PC-3 (cell line): ENCODE results near the gene NDC80. TPM values are rescaled to one million over a fixed set of nuclear protein-coding genes. Genes with fewer than 3 reads are reported as not detected.
A peak's percentile ranks its signal among the peaks of the same experiment; 100 is the strongest.

Experiments used
- ATAC-seq: fragments of 200-7000 bp; cut with Tn5 transposase; 2 replicates; pipeline ENCODE4 v1.9.1; 2020; ENCODE audit warnings: mild to moderate bottlenecking, moderate library complexity
- BruUV-seq: library from RNA; stranded (reverse); fragments of 400-500 nt; replicated peaks from 2 replicates; lab custom pipeline; 2021; lab: Mats Ljungman, UMichigan
- CTCF ChIA-PET: fragments of 300-600 bp; sonication (Branson Sonifier 250); formaldehyde crosslinking; loops from one replicate; lab custom pipeline; 2022; ENCODE audit warnings: antibody characterized with exemption; lab: Charles Lee
- POLR2A ChIA-PET: fragments of 300-600 bp; sonication (Branson Sonifier 250); formaldehyde crosslinking; loops from one replicate; lab custom pipeline; 2022; ENCODE audit warnings: antibody characterized with exemption; ENCODE audit not compliant: unreplicated experiment; lab: Charles Lee
- DNase-seq: peaks from one replicate; pipeline ENCODE4 v3.0.0-alpha.2; 2015
- H2AFZ ChIP-seq: fragments of 300-600 bp; sonication (generic); 2 replicates; pipeline ENCODE4 v1.6.0; 2016; ENCODE audit warnings: antibody characterized with exemption, low read length
- H3F3A ChIP-seq: fragments of 300-600 bp; sonication (generic); one replicate; pipeline ENCODE4 v1.6.0; 2017; ENCODE audit warnings: antibody characterized with exemption, low read length, control low read depth, mild to moderate bottlenecking; ENCODE audit not compliant: unreplicated experiment
- H3K27ac ChIP-seq: fragments of 300-600 bp; sonication (generic); 2 replicates; pipeline ENCODE4 v1.5.1; 2016; ENCODE audit warnings: mild to moderate bottlenecking, low read length
- H3K27me3 ChIP-seq: fragments of 300-600 bp; sonication (generic); 2 replicates; pipeline ENCODE4 v1.6.1; 2016; ENCODE audit warnings: low read length, mixed read lengths
- H3K36me3 ChIP-seq: fragments of 300-600 bp; sonication (generic); 2 replicates; pipeline ENCODE4 v1.6.1; 2016; ENCODE audit warnings: low read depth, mixed run types, low read length, mixed read lengths
- H3K4me1 ChIP-seq: fragments of 300-600 bp; sonication (generic); 2 replicates; pipeline ENCODE4 v1.5.1; 2016; ENCODE audit warnings: low read length; ENCODE audit not compliant: insufficient read depth
- H3K4me2 ChIP-seq: fragments of 300-600 bp; sonication (generic); 2 replicates; pipeline ENCODE4 v1.6.0; 2016; ENCODE audit warnings: low read length
- H3K4me3 ChIP-seq: fragments of 300-600 bp; sonication (generic); 2 replicates; pipeline ENCODE4 v1.5.1; 2016; ENCODE audit warnings: mild to moderate bottlenecking, low read length, mixed read lengths
- H3K79me2 ChIP-seq: fragments of 300-600 bp; sonication (generic); 2 replicates; pipeline ENCODE4 v1.6.1; 2017; ENCODE audit warnings: low read length, mixed read lengths
- H3K9ac ChIP-seq: fragments of 300-600 bp; sonication (generic); 2 replicates; pipeline ENCODE4 v1.6.0; 2016; ENCODE audit warnings: mild to moderate bottlenecking, low read length
- H3K9me2 ChIP-seq: fragments of 300-600 bp; sonication (generic); replicated peaks from 2 replicates; pipeline ENCODE4 v1.6.1; 2016; ENCODE audit warnings: mixed run types, low read length, mixed read lengths
- H3K9me3 ChIP-seq: fragments of 300-600 bp; sonication (generic); 2 replicates; pipeline ENCODE4 v1.6.1; 2016; ENCODE audit warnings: low read length, mixed read lengths
- H4K20me1 ChIP-seq: fragments of 300-600 bp; sonication (generic); 2 replicates; pipeline ENCODE4 v1.6.1; 2016; ENCODE audit warnings: low read length, mixed read lengths
- EZH2 ChIP-seq: fragments of 300-600 bp; sonication (generic); IDR thresholded peaks from one replicate; pipeline ENCODE4 v1.6.1; 2017; ENCODE audit warnings: antibody characterized with exemption, mild to moderate bottlenecking, low read length; ENCODE audit not compliant: unreplicated experiment
- EZH2phosphoT487 ChIP-seq: fragments of 300-600 bp; sonication (generic); IDR thresholded peaks from 2 replicates; pipeline ENCODE4 v1.6.1; 2018; ENCODE audit warnings: mild to moderate bottlenecking, antibody characterized with exemption, low read length, borderline replicate concordance
- intact Hi-C: fragments of 100-400 bp; cut with micrococcal nuclease; formaldehyde crosslinking; loops from 2 replicates; pipeline ENCODE4 v1.9.0; 2023
- total RNA-seq: library from RNA; depleted of rRNA; stranded (reverse); fragments of >200 nt; gene quantifications from 2 replicates; pipeline ENCODE4 v1.2.3, GENCODE V29; 2014
- TF ChIP-seq, protein P1 (sequence below): fragments of 300-600 bp; sonication (generic); conservative IDR thresholded peaks from 2 replicates; pipeline ENCODE4 v1.5.1; 2017; ENCODE audit warnings: antibody characterized with exemption, low read depth, mild to moderate bottlenecking, low read length

Gene NDC80
- total RNA-seq, 1 experiment from 2014 or later: 53.4 TPM

DNA sequence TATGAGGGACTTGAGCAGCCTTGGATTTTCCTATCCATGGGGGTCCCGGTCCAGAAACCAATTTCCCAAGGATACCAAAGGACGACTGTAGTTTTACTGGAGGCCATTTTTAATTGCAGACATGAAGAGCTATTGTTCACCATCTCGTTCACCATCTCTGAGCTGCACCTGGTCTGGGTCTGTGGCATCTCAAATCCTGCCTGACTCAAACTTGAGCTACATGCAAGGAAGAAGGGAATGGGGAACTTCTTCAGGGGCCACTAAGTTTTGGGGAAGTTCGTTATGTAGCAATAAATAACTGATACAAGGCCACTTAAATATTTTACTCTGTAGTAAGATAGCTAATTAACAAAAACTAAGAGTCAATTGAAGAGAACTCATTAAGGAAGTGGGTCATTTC, 82.1 kb downstream of the NDC80 start:
- CTCF ChIA-PET: no interaction called here
- DNase-seq: no peak
- H4K20me1 ChIP-seq: peaks cover 19% of the 10 kb centered on the region

DNA sequence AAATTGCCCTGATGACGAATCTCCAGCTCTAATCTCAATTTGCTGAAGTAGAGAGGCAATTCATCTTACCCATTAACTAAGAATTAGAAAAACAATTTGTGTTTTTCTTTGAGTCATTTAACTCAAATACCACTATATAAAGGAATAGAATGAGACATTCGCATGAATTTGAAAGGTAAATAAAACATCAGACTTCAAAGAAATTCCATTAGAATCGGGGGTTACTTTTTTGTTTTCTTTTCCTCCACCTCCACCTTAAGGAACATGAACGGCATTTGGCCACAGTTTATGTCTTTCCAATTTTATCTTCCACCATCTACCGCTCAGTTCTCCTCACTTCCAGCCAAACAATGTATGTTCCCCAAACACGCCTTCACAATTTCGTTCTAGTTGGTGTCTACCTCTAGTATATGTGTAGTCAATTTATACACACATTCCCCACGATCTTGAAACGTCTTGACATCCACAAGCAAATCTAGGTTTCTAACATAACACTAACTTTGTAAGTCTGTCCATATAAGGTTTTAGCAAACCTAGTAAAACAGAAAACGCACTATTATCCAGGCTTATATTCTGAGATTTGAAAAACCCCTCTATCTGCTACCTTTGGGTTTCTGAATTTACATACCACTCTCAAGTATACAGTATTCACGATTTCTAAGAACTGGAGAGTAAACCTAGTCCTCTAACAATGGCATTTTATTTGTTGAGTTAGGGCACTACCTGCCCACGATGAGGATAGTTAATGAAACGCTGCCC, 83.0 kb downstream of the NDC80 start:
- Histone ChIP-seq H3K27ac (no peak overlapping the region), H3K4me1 (peaks cover 40% of the 10 kb centered on the region), H3K36me3 (no peaks in the 10 kb centered on the region), H2AFZ (peak overlapping the region; percentile 82), H3K9me2 (no peaks in the 10 kb centered on the region), H4K20me1 (peaks cover 25% of the 10 kb centered on the region), H3K27me3 (no peaks in the 10 kb centered on the region), H3K9ac (peak overlapping the region; percentile 88), H3K9me3 (no peaks in the 10 kb centered on the region), H3K79me2 (peaks cover 37% of the 10 kb centered on the region), H3K4me2 (peak overlapping the region; percentile 90), H3K4me3 (peak overlapping the region; percentile 87), H3F3A (peaks cover 3% of the 10 kb centered on the region)
- DNase-seq (peak; percentile 56), ATAC-seq (no peak)
- TF ChIP-seq, protein P1, sequence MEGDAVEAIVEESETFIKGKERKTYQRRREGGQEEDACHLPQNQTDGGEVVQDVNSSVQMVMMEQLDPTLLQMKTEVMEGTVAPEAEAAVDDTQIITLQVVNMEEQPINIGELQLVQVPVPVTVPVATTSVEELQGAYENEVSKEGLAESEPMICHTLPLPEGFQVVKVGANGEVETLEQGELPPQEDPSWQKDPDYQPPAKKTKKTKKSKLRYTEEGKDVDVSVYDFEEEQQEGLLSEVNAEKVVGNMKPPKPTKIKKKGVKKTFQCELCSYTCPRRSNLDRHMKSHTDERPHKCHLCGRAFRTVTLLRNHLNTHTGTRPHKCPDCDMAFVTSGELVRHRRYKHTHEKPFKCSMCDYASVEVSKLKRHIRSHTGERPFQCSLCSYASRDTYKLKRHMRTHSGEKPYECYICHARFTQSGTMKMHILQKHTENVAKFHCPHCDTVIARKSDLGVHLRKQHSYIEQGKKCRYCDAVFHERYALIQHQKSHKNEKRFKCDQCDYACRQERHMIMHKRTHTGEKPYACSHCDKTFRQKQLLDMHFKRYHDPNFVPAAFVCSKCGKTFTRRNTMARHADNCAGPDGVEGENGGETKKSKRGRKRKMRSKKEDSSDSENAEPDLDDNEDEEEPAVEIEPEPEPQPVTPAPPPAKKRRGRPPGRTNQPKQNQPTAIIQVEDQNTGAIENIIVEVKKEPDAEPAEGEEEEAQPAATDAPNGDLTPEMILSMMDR: no peak
- no peak for TF ChIP-seq EZH2phosphoT487
- TF ChIP-seq EZH2: no peak
- no TSS peak for BruUV-seq
- CTCF ChIA-PET: interaction anchor here (0.6 kb wide), 1 partner anchor 1779 kb away, joined by 4 read pairs; no protein-coding TSS in a partner anchor
- POLR2A ChIA-PET: no interaction called here
- intact Hi-C loops: loop anchor here (1.0 to 10.0 kb wide), 3 partner anchors 50 to 360 kb away; partner anchors contain the start of genes LPIN2, METTL4 and NDC80

More for the DNA sequence above, 82.1 kb downstream of the NDC80 start:
- H3K79me2 ChIP-seq: peaks cover 28% of the 10 kb centered on the region
- no peak overlapping the region for H3K4me3 ChIP-seq
- H3K36me3 ChIP-seq: no peaks in the 10 kb centered on the region
- no peaks in the 10 kb centered on the region for H3K27me3 ChIP-seq
- ATAC-seq: no peak
- H3K9ac ChIP-seq: no peak overlapping the region
- BruUV-seq: no TSS peak
- POLR2A ChIA-PET: no interaction called here
- no peak overlapping the region for H2AFZ ChIP-seq
- peaks cover 33% of the 10 kb centered on the region for H3K4me1 ChIP-seq
- H3K27ac ChIP-seq: no peak overlapping the region
- no peak for TF ChIP-seq EZH2phosphoT487
- TF ChIP-seq, protein P1: no peak
- TF ChIP-seq EZH2: no peak
- H3F3A ChIP-seq: peaks cover 3% of the 10 kb centered on the region
- intact Hi-C loops: loop anchor here (10.0 kb wide), 1 partner anchor 361 kb away; the partner anchor contains the start of gene LPIN2
- no peaks in the 10 kb centered on the region for H3K9me2 ChIP-seq
- no peaks in the 10 kb centered on the region for H3K9me3 ChIP-seq
- H3K4me2 ChIP-seq: peak overlapping the region; percentile 90

DNA sequence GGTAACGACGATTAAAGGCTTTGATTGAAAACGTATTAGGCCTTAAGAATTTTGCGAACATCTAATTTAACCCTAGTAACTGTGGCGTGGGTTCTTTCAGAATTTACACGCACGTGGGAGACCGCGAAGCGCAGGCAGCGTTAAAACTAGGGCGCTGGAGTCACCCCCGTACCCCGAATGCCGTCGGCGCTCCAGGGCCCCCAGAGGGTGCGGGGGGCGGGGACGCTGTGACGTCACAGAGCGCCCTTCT, 83.5 kb downstream of the NDC80 start:
- TF ChIP-seq EZH2phosphoT487 (no peak), EZH2 (no peak)
- TF ChIP-seq, protein P1: no peak
- H3K4me3 ChIP-seq: peak overlapping the region; percentile 87
- H4K20me1 ChIP-seq: peaks cover 30% of the 10 kb centered on the region
- intact Hi-C loops: loop anchor here (1.0 to 10.0 kb wide), 4 partner anchors 50 to 360 kb away; partner anchors contain the start of genes LPIN2, METTL4 and NDC80
- ATAC-seq (peak; percentile 0; the same call in 1 of the 2 replicates), DNase-seq (no peak)
- H3K36me3 ChIP-seq: no peaks in the 10 kb centered on the region
- ChIA-PET CTCF (no interaction called here), POLR2A (interaction anchor here (0.6 to 0.7 kb wide), 2 partner anchors 251 to 353 kb away, joined by 3 to 4 read pairs; no protein-coding TSS in a partner anchor)
- H3K9me3 ChIP-seq: no peaks in the 10 kb centered on the region
- H3K4me2 ChIP-seq: peak overlapping the region; percentile 90
- peaks cover 43% of the 10 kb centered on the region for H3K4me1 ChIP-seq
- H3K27ac ChIP-seq: peak overlapping the region; percentile 64
- peaks cover 3% of the 10 kb centered on the region for H3F3A ChIP-seq
- peak overlapping the region; percentile 88 for H3K9ac ChIP-seq
- H3K27me3 ChIP-seq: no peaks in the 10 kb centered on the region
- H3K9me2 ChIP-seq: no peaks in the 10 kb centered on the region
- H3K79me2 ChIP-seq: peaks cover 42% of the 10 kb centered on the region
- peak overlapping the region; percentile 82 for H2AFZ ChIP-seq
- BruUV-seq: no TSS peak
